Neural cell (in vitro differentiated cells): ENCODE data around the gene MRPS22.

Experiments used
- EP300 ChIP-seq: fragments of 450-650 bp; conservative IDR thresholded peaks from 2 replicates; pipeline ENCODE4 v1.6.1; 2014; ENCODE audit warnings: antibody characterized with exemption, mild to moderate bottlenecking, moderate library complexity; ENCODE audit not compliant: poor library complexity, severe bottlenecking
- EZH2 ChIP-seq: fragments of 200-600, 300-800 bp; shearing (Covaris generic), sonication (generic); IDR thresholded peaks from 2 replicates; pipeline ENCODE4 v1.6.1; 2014; ENCODE audit warnings: antibody characterized with exemption, low read length, borderline replicate concordance, mild to moderate bottlenecking; ENCODE audit not compliant: insufficient read depth, poor library complexity, severe bottlenecking
- MXI1 ChIP-seq: fragments of 450-650 bp; conservative IDR thresholded peaks from 2 replicates; pipeline ENCODE4 v1.6.1; 2014; ENCODE audit warnings: antibody characterized with exemption, mild to moderate bottlenecking; ENCODE audit not compliant: poor library complexity, severe bottlenecking
- POLR2AphosphoS5 ChIP-seq: IDR thresholded peaks from 2 replicates; pipeline ENCODE4 v1.6.1; 2012
- RAD21 ChIP-seq: fragments of 450-650 bp; conservative IDR thresholded peaks from 2 replicates; pipeline ENCODE4 v1.6.1; 2014; ENCODE audit warnings: antibody characterized with exemption, mild to moderate bottlenecking, moderate library complexity
- SMC3 ChIP-seq: fragments of 450-650 bp; conservative IDR thresholded peaks from 2 replicates; pipeline ENCODE4 v1.6.1; 2014; ENCODE audit warnings: antibody characterized with exemption, mild to moderate bottlenecking, moderate library complexity; ENCODE audit not compliant: poor library complexity
- TAF1 ChIP-seq: IDR thresholded peaks from 2 replicates; pipeline ENCODE4 v1.6.1; 2012; ENCODE audit warnings: low read depth
- TF ChIP-seq, protein P1 (sequence below): fragments of 450-650 bp; IDR thresholded peaks from 2 replicates; pipeline ENCODE4 v1.5.1; 2014; ENCODE audit warnings: antibody characterized with exemption, mild to moderate bottlenecking, moderate library complexity; ENCODE audit not compliant: poor library complexity, severe bottlenecking
- TF ChIP-seq, protein P2 (sequence below): IDR thresholded peaks from 2 replicates; pipeline ENCODE4 v1.6.1; 2012; ENCODE audit warnings: borderline replicate concordance

DNA sequence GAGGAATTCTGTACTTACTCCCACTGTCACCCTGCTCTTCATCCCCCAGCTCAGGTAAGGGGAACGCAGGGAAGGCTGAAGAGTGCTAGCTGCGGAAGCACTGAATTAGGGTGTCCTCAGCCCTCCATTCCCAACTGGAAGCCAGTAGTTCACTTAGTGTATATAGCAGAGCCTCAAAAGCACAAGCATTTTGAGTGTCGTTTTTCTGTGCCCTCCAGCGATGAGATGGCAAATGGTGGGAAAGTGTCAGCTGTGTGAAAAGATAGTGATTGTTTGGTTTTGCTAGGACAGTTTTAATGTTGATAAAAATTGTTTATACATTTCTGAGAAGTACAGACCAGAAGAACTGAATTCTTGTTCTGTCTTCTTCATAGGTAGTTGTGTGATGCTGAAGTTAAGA lies 10.8 kb downstream of the MRPS22 start:
- TF ChIP-seq SMC3 (no peak), MXI1 (no peak), EP300 (no peak), TAF1 (no peak), POLR2AphosphoS5 (no peak), RAD21 (no peak), EZH2 (no peak)
- TF ChIP-seq, protein P1, sequence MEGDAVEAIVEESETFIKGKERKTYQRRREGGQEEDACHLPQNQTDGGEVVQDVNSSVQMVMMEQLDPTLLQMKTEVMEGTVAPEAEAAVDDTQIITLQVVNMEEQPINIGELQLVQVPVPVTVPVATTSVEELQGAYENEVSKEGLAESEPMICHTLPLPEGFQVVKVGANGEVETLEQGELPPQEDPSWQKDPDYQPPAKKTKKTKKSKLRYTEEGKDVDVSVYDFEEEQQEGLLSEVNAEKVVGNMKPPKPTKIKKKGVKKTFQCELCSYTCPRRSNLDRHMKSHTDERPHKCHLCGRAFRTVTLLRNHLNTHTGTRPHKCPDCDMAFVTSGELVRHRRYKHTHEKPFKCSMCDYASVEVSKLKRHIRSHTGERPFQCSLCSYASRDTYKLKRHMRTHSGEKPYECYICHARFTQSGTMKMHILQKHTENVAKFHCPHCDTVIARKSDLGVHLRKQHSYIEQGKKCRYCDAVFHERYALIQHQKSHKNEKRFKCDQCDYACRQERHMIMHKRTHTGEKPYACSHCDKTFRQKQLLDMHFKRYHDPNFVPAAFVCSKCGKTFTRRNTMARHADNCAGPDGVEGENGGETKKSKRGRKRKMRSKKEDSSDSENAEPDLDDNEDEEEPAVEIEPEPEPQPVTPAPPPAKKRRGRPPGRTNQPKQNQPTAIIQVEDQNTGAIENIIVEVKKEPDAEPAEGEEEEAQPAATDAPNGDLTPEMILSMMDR = no peak
- TF ChIP-seq, protein P2, sequence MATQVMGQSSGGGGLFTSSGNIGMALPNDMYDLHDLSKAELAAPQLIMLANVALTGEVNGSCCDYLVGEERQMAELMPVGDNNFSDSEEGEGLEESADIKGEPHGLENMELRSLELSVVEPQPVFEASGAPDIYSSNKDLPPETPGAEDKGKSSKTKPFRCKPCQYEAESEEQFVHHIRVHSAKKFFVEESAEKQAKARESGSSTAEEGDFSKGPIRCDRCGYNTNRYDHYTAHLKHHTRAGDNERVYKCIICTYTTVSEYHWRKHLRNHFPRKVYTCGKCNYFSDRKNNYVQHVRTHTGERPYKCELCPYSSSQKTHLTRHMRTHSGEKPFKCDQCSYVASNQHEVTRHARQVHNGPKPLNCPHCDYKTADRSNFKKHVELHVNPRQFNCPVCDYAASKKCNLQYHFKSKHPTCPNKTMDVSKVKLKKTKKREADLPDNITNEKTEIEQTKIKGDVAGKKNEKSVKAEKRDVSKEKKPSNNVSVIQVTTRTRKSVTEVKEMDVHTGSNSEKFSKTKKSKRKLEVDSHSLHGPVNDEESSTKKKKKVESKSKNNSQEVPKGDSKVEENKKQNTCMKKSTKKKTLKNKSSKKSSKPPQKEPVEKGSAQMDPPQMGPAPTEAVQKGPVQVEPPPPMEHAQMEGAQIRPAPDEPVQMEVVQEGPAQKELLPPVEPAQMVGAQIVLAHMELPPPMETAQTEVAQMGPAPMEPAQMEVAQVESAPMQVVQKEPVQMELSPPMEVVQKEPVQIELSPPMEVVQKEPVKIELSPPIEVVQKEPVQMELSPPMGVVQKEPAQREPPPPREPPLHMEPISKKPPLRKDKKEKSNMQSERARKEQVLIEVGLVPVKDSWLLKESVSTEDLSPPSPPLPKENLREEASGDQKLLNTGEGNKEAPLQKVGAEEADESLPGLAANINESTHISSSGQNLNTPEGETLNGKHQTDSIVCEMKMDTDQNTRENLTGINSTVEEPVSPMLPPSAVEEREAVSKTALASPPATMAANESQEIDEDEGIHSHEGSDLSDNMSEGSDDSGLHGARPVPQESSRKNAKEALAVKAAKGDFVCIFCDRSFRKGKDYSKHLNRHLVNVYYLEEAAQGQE = no peak
